Measurements from ENCODE around the gene OR10A4. TPM values are rescaled to one million over a fixed set of nuclear protein-coding genes. Genes with fewer than 3 reads are reported as not detected.

OR10A4 gene
- total and polyA plus RNA-seq, 9 of the 15 experiments (the other 6 are each of a cell fraction or from before 2014, with no cell fraction given) = not detected

- TF ChIP-seq ZNF512 (tag; IDR thresholded peaks at IDR 0.05) = no peak
- TF ChIP-seq MEF2A (IDR thresholded peaks at IDR 0.05; ENCODE audit: control insufficient read depth, low read depth, low read length) = no peak
- no peak for TF ChIP-seq SNIP1 (IDR thresholded peaks at IDR 0.05; ENCODE audit: low read depth)
- TF ChIP-seq ETV6 (IDR thresholded peaks at IDR 0.05; ENCODE audit: borderline replicate concordance in 1 of 2, low read depth in 2 of 2, low read length in 1 of 2) = peak; percentile 20 to 34; a peak in 2 of 4 replicates
- TF ChIP-seq ETV6 (CRISPR knock-in tag; IDR thresholded peaks at IDR 0.05; ENCODE audit: borderline replicate concordance) = no peak
- TF ChIP-seq MEIS2 (IDR thresholded peaks at IDR 0.05; ENCODE audit: partially characterized antibody) = peak; percentile 44
- TF ChIP-seq BACH1 (tag; IDR thresholded peaks at IDR 0.05) = peak; percentile 56; the same call in 1 of the 2 replicates
- no peak for TF ChIP-seq HIVEP1 (CRISPR knock-in tag; IDR thresholded peaks at IDR 0.05)
Observed at GRCh38 chr11:6926208-6927029, 50.0 kb downstream of the OR10A4 start, which contains the start of gene ZNF215 (continued).
